B cell (primary cell): ENCODE measurements around the gene CPE. TPM values are rescaled to one million over a fixed set of nuclear protein-coding genes. Genes with fewer than 3 reads are reported as not detected.

Experiments used
- ATAC-seq: fragments of 200-7000 bp; cut with Tn5 transposase; one replicate; pipeline ENCODE4 v1.10.0; 2021; ENCODE audit warnings: low read depth, mild to moderate bottlenecking, moderate number of reproducible peaks, moderate library complexity
- CTCF ChIA-PET: fragments of 350-600 bp; sonication (Branson Sonifier 250); formaldehyde crosslinking; loops from one replicate; lab custom pipeline; 2021; ENCODE audit warnings: antibody characterized with exemption, inconsistent platforms; lab: Charles Lee
- POLR2A ChIA-PET: fragments of 350-600 bp; sonication (Branson Sonifier 250); formaldehyde crosslinking; loops from one replicate; lab custom pipeline; 2021; ENCODE audit warnings: antibody characterized with exemption; lab: Charles Lee
- DNase-seq: peaks from one replicate; pipeline ENCODE4 v3.0.0; 2013
- H2AFZ ChIP-seq: 2 replicates; pipeline ENCODE4 v1.6.1; 2012; ENCODE audit warnings: mild to moderate bottlenecking, low read depth, low read length; ENCODE audit not compliant: insufficient read depth, poor library complexity, severe bottlenecking
- H3K27ac ChIP-seq, 2 donors: 1 replicate in 1 of 2; 2 replicates in 1 of 2; pipeline ENCODE4 v1.5.1; 2012 to 2013; ENCODE audit warnings: low read length in 2 of 2, mild to moderate bottlenecking in 2 of 2, moderate library complexity in 1 of 2
- H3K27me3 ChIP-seq, 4 experiments: fragments of 200-600 bp in 1 of 4; sonication (generic) in 1 of 4; replicated peaks in 1 of 4; 1 replicate in 2 of 4; 2 replicates in 2 of 4; pipeline versions ENCODE4 v1.6.1 to v1.7.0; 2013 to 2016; ENCODE audit warnings: low read length in 3 of 4, mild to moderate bottlenecking in 2 of 4, mixed read lengths in 1 of 4, moderate library complexity in 1 of 4; ENCODE audit not compliant: insufficient read depth in 4 of 4, control insufficient read depth in 3 of 4; ENCODE audit errors: control extremely low read depth in 1 of 4
- H3K36me3 ChIP-seq, 2 experiments: replicated peaks in 1 of 2; 1 replicate in 1 of 2; 2 replicates in 1 of 2; pipeline versions ENCODE4 v1.6.1 to v1.7.1; 2013; ENCODE audit warnings: low read length in 1 of 2; ENCODE audit not compliant: insufficient read depth in 2 of 2, control insufficient read depth in 1 of 2; ENCODE audit errors: control extremely low read depth in 1 of 2, extremely low read depth in 1 of 2
- H3K4me1 ChIP-seq, 2 donors: fragments of 200-600 bp in 1 of 2; sonication (generic) in 1 of 2; 1 replicate in 1 of 2; 2 replicates in 1 of 2; pipeline versions ENCODE4 v1.5.1 to v1.6.1; 2013 to 2017; ENCODE audit warnings: low read length in 2 of 2; ENCODE audit not compliant: control insufficient read depth in 2 of 2, insufficient read depth in 2 of 2
- H3K4me2 ChIP-seq: replicated peaks from 2 replicates; pipeline ENCODE3; 2012; ENCODE audit warnings: mild to moderate bottlenecking, low read depth, low read length; ENCODE audit not compliant: poor library complexity, severe bottlenecking
- H3K4me3 ChIP-seq, 5 experiments: fragments of 200-600 bp in 1 of 5; sonication (generic) in 1 of 5; 1 replicate in 3 of 5; 2 replicates in 2 of 5; pipeline versions ENCODE4 v1.5.1 to v1.7.0; 2011 to 2016; ENCODE audit warnings: low read length in 4 of 5, mild to moderate bottlenecking in 4 of 5, low read depth in 2 of 5, control low read depth in 1 of 5, moderate library complexity in 1 of 5; ENCODE audit not compliant: insufficient read depth in 1 of 5; ENCODE audit errors: control extremely low read depth in 1 of 5, extremely low read depth in 1 of 5
- H3K79me2 ChIP-seq: fragments of 200-600 bp; sonication (generic); one replicate; pipeline ENCODE4 v1.6.0; 2016; ENCODE audit warnings: low read length; ENCODE audit not compliant: control insufficient read depth, insufficient read depth
- H3K9ac ChIP-seq: fragments of 200-600 bp; sonication (generic); 2 replicates; pipeline ENCODE4 v1.6.1; 2017; ENCODE audit warnings: mild to moderate bottlenecking, low read length, moderate library complexity
- H3K9me3 ChIP-seq, 3 donors: one replicate each; pipeline versions ENCODE4 v1.6.1 to v1.7.1; 2013; ENCODE audit warnings: low read length in 2 of 3; ENCODE audit not compliant: control insufficient read depth in 2 of 3, insufficient read depth in 1 of 3; ENCODE audit errors: control extremely low read depth in 1 of 3
- H4K20me1 ChIP-seq: 2 replicates; pipeline ENCODE4 v1.6.0; 2012; ENCODE audit warnings: mild to moderate bottlenecking, low read length; ENCODE audit not compliant: insufficient read depth, control insufficient read depth, poor library complexity, severe bottlenecking
- H3K27ac Mint-ChIP-seq: one replicate; pipeline ENCODE4 v1.8.0; 2021; ENCODE audit warnings: mixed read lengths
- H3K27me3 Mint-ChIP-seq: one replicate; pipeline ENCODE4 v1.8.0; 2021; ENCODE audit warnings: mixed read lengths
- H3K4me1 Mint-ChIP-seq: one replicate; pipeline ENCODE4 v1.8.0; 2021; ENCODE audit warnings: mixed read lengths
- H3K4me3 Mint-ChIP-seq: one replicate; pipeline ENCODE4 v1.8.0; 2021; ENCODE audit warnings: mixed read lengths
- H3K9me3 Mint-ChIP-seq: one replicate; pipeline ENCODE4 v1.8.0; 2022; ENCODE audit warnings: mixed read lengths; ENCODE audit not compliant: insufficient read depth
- EZH2 ChIP-seq: IDR thresholded peaks from 2 replicates; pipeline ENCODE4 v1.6.1; 2012; ENCODE audit warnings: borderline replicate concordance, low read depth, mild to moderate bottlenecking, moderate library complexity, low read length; ENCODE audit not compliant: insufficient read depth, poor library complexity, severe bottlenecking
- WGBS: methylation state at CpG from one replicate; pipeline ENCODE4 v1.1.5; 2013; ENCODE audit warnings: missing lambda C conversion rate; ENCODE audit not compliant: insufficient coverage; 5-methylcytosine and 5-hydroxymethylcytosine counted together
- intact Hi-C: fragments of 100-400 bp; cut with micrococcal nuclease; formaldehyde crosslinking; loops from one replicate; pipeline ENCODE4 v1.10.0; 2022
- polyA minus RNA-seq: library from RNA; depleted of rRNA, polyadenylated mRNA; stranded (reverse); fragments of >200 nt; gene quantifications from 2 replicates; pipeline ENCODE4 v1.2.3, GENCODE V29; 2012
- polyA plus RNA-seq: library from polyadenylated mRNA; depleted of rRNA; stranded (reverse); fragments of >200 nt; gene quantifications from 2 replicates; pipeline ENCODE4 v1.2.3, GENCODE V29; 2012
- total RNA-seq, 2 donors: library from RNA; stranded (reverse); fragments of 120-200 nt in 1 of 2; gene quantifications; 1 replicate in 1 of 2; 2 replicates in 1 of 2; pipeline versions ENCODE4 v1.2.3 to v1.2.4, GENCODE V29; 2013 to 2022
- TF ChIP-seq, protein P1 (sequence below): fragments of 200-600 bp; IDR thresholded peaks from one replicate; pipeline ENCODE4 v1.8.0; 2022; ENCODE audit warnings: antibody characterized with exemption, mild to moderate bottlenecking

The CPE gene
- total RNA-seq: not detected in 2 replicates
- 2.2 TPM for total RNA-seq (2013)
- polyA plus RNA-seq: not detected in 2 replicates
- polyA minus RNA-seq: not detected in 2 replicates

DNA sequence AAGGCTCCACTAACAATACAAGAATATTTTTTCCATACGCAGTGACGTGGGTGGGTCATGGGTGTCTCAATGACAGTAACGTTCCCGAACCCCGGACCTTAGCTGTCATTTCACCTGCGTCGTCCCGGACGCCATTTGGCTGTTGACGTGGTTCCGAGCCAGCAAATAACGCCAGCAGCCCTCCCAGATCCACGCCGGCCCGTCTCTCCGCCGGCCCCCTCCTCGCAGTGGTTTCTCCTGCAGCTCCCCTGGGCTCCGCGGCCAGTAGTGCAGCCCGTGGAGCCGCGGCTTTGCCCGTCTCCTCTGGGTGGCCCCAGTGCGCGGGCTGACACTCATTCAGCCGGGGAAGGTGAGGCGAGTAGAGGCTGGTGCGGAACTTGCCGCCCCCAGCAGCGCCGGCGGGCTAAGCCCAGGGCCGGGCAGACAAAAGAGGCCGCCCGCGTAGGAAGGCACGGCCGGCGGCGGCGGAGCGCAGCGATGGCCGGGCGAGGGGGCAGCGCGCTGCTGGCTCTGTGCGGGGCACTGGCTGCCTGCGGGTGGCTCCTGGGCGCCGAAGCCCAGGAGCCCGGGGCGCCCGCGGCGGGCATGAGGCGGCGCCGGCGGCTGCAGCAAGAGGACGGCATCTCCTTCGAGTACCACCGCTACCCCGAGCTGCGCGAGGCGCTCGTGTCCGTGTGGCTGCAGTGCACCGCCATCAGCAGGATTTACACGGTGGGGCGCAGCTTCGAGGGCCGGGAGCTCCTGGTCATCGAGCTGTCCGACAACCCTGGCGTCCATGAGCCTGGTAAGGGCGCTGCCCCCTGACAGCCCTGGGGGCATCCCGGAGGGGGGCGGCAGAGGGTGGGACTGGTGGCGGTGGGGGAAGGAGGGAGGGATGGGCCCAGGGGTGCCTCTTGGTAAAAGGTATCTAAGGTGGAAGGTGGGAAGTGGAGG lies at the start of gene CPE:
Gene CPE, plus strand, starts transcription at position 264 of the 933 bp plus-strand sequence. Its CDS starts 214 bp downstream, at position 478.
- Mint-ChIP-seq H3K27me3 (peaks cover 56% of the 10 kb centered on the region), H3K9me3 (no peaks in the 10 kb centered on the region), H3K4me1 (peaks cover 8% of the 10 kb centered on the region), H3K4me3 (peak within 1 kb of the TSS; percentile 83), H3K27ac (no peak within 1 kb of the TSS)
- Histone ChIP-seq H3K9ac (peak within 1 kb of the TSS; percentile 48), H3K79me2 (no peaks in the 10 kb centered on the region), H3K9me3 (peaks cover 0 to 2% (median 0%) of the 10 kb centered on the region in 3 donors), H3K4me3 (peak within 1 kb of the TSS in 4 of 5 experiments; percentile 26 to 52 (median 36)), H3K4me1 (peaks cover 10 to 11% of the 10 kb centered on the region in 2 donors), H3K36me3 (no peaks in the 10 kb centered on the region), H4K20me1 (no peaks in the 10 kb centered on the region), H3K27ac (no peak within 1 kb of the TSS), H2AFZ (peak within 1 kb of the TSS; percentile 71), H3K27me3 (peaks cover 0 to 45% (median 26%) of the 10 kb centered on the region in 4 experiments), H3K4me2 (peak within 1 kb of the TSS; percentile 87)
- DNase-seq: peak; percentile 72
- POLR2A ChIA-PET: no interaction called here
- WGBS: 4% methylated on average over 80 of the region's 82 CpGs
- CTCF ChIA-PET: no interaction called here
- TF ChIP-seq, protein P1, sequence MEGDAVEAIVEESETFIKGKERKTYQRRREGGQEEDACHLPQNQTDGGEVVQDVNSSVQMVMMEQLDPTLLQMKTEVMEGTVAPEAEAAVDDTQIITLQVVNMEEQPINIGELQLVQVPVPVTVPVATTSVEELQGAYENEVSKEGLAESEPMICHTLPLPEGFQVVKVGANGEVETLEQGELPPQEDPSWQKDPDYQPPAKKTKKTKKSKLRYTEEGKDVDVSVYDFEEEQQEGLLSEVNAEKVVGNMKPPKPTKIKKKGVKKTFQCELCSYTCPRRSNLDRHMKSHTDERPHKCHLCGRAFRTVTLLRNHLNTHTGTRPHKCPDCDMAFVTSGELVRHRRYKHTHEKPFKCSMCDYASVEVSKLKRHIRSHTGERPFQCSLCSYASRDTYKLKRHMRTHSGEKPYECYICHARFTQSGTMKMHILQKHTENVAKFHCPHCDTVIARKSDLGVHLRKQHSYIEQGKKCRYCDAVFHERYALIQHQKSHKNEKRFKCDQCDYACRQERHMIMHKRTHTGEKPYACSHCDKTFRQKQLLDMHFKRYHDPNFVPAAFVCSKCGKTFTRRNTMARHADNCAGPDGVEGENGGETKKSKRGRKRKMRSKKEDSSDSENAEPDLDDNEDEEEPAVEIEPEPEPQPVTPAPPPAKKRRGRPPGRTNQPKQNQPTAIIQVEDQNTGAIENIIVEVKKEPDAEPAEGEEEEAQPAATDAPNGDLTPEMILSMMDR: no peak
- intact Hi-C loops: no loop called here
- ATAC-seq: peak; percentile 98

DNA sequence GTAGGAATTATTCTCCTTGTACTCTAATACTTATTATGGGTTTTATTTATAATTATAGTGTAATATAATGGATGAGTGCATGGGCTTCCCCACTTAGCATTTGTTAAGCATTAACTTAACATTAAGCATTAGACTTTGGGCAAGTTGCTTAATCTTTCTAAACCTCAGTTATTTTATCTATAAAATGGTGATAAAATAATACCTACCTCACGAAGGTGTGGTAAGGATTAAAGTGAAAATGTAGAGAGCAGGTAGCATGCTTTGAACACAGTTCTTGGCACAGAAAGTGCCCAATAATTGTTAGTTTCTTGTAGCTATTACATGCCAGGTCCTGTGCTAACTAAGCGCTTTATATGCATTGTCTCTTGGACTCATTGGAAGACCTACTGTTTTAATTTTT lies 48.7 kb upstream of the CPE start:
- ATAC-seq: no peak
- Mint-ChIP-seq H3K4me1 (peaks cover 35% of the 10 kb centered on the region), H3K27me3 (no peaks in the 10 kb centered on the region), H3K4me3 (no peak overlapping the region), H3K9me3 (no peaks in the 10 kb centered on the region), H3K27ac (no peak overlapping the region)
- Histone ChIP-seq H3K9ac (no peak overlapping the region), H3K4me1 (peaks cover 22 to 28% of the 10 kb centered on the region in 2 donors), H4K20me1 (peaks cover 19% of the 10 kb centered on the region), H3K27me3 (no peaks in the 10 kb centered on the region), H2AFZ (no peak overlapping the region), H3K4me3 (no peak overlapping the region), H3K79me2 (peaks cover 64% of the 10 kb centered on the region), H3K27ac (no peak overlapping the region), H3K36me3 (peaks cover 2 to 5% of the 10 kb centered on the region in 2 experiments), H3K9me3 (no peaks in the 10 kb centered on the region), H3K4me2 (no peak overlapping the region)
- intact Hi-C loops: no loop called here
- ChIA-PET CTCF (interaction anchor here (0.7 to 1.3 kb wide), 2 partner anchors 199 to 217 kb away, joined by 3 to 4 read pairs; partner anchors contain the start of gene TMEM192), POLR2A (no interaction called here)
- 100% methylated on average over 1 of the region's 2 CpGs for WGBS
- no peak for DNase-seq
- TF ChIP-seq, protein P1: no peak
- no peak for TF ChIP-seq EZH2
